HepG2 (cell line): Measurements from ENCODE around the gene CDNF. TPM values are rescaled to one million over a fixed set of nuclear protein-coding genes. Genes with fewer than 3 reads are reported as not detected.

Source experiments
- ATAC-seq: fragments of 200-7000 bp; cut with Tn5 transposase; 3 replicates; pipeline ENCODE4 v1.9.1; 2020; ENCODE audit warnings: mild to moderate bottlenecking, moderate library complexity
- BruUV-seq: library from RNA; stranded (reverse); fragments of 400-500 nt; replicated peaks from 2 replicates; lab custom pipeline; 2021; lab: Mats Ljungman, UMichigan
- CTCF ChIA-PET: fragments of 300-600 bp; formaldehyde crosslinking; extraction: SDS; loops from one replicate; lab custom pipeline; 2021; ENCODE audit warnings: low total read pairs, inconsistent platforms, low intra/inter-chr PET ratio; lab: Yijun Ruan, JAX
- POLR2A ChIA-PET: fragments of 350-600 bp; sonication (Branson Sonifier 250); formaldehyde crosslinking; loops from one replicate; lab custom pipeline; 2020; ENCODE audit warnings: antibody characterized with exemption, inconsistent platforms; lab: Yijun Ruan, JAX
- DNase-seq: peaks from one replicate; pipeline ENCODE4 v3.0.0-alpha.2; 2015; ENCODE audit warnings: low spot score
- FAIRE-seq: peaks from 3 replicates; lab custom pipeline; 2011; peaks lifted over from hg19 to GRCh38; lab: Jason Lieb, UNC
- H2AFZ ChIP-seq: one replicate; pipeline ENCODE4 v1.6.1; 2011; ENCODE audit warnings: low read length, inconsistent platforms
- H3K27ac ChIP-seq: fragments of 300-600 bp; 3 replicates; pipeline ENCODE4 v1.8.0; 2011; ENCODE audit warnings: mixed run types, mild to moderate bottlenecking, mixed read lengths, low read length, inconsistent platforms; ENCODE audit not compliant: insufficient read depth; ENCODE audit errors: extremely low read length
- H3K27me3 ChIP-seq, 2 experiments: fragments of 200-600 bp in 1 of 2; 2 replicates in 1 of 2; 3 replicates in 1 of 2; pipeline versions ENCODE4 v1.6.0 to v1.8.0; 2011; ENCODE audit warnings: low read length in 2 of 2, mild to moderate bottlenecking in 2 of 2, moderate library complexity in 2 of 2, inconsistent platforms in 1 of 2; ENCODE audit not compliant: insufficient read depth in 2 of 2, control insufficient read depth in 1 of 2
- H3K36me3 ChIP-seq, 2 experiments: fragments of 200-600 bp in 1 of 2; replicated peaks in 1 of 2; 2 replicates in 1 of 2; 3 replicates in 1 of 2; pipeline versions ENCODE4 v1.5.1 to v1.8.0; 2011; ENCODE audit warnings: low read length in 2 of 2, inconsistent platforms in 1 of 2; ENCODE audit not compliant: insufficient read depth in 2 of 2, control insufficient read depth in 1 of 2
- H3K4me1 ChIP-seq: 2 replicates; pipeline ENCODE4 v1.5.1; 2012; ENCODE audit warnings: low read length, inconsistent platforms; ENCODE audit not compliant: insufficient read depth
- H3K4me2 ChIP-seq: 2 replicates; pipeline ENCODE4 v1.6.0; 2011; ENCODE audit warnings: low read depth, low read length, inconsistent platforms
- H3K4me3 ChIP-seq, 3 experiments: fragments of 200-600 bp in 1 of 3; sonication (generic), shearing (Covaris generic) in 1 of 3; replicated peaks in 1 of 3; 2 replicates each; pipeline ENCODE4 v1.5.1; 2011 to 2016; ENCODE audit warnings: low read length in 3 of 3, inconsistent platforms in 2 of 3, low read depth in 2 of 3, mild to moderate bottlenecking in 2 of 3, control low read depth in 1 of 3, mixed read lengths in 1 of 3; ENCODE audit not compliant: insufficient read depth in 1 of 3
- H3K79me2 ChIP-seq: one replicate; pipeline ENCODE4 v1.6.1; 2011; ENCODE audit warnings: low read length, inconsistent platforms; ENCODE audit not compliant: insufficient read depth
- H3K9ac ChIP-seq: 2 replicates; pipeline ENCODE4 v1.6.0; 2011; ENCODE audit warnings: mild to moderate bottlenecking, low read depth, low read length, inconsistent platforms; ENCODE audit not compliant: insufficient read depth
- H3K9me3 ChIP-seq: 2 replicates; pipeline ENCODE4 v1.5.1; 2012; ENCODE audit warnings: mild to moderate bottlenecking, low read length
- H4K20me1 ChIP-seq: 2 replicates; pipeline ENCODE4 v1.6.0; 2011; ENCODE audit warnings: inconsistent platforms, mild to moderate bottlenecking, low read length, moderate library complexity; ENCODE audit not compliant: insufficient read depth
- CSRNP2 ChIP-seq: sonication (generic); formaldehyde crosslinking; conservative IDR thresholded peaks from 2 replicates; pipeline ENCODE4 v1.8.0; 2022; ENCODE audit warnings: low read depth, missing genetic modification reagents
- CTCF ChIP-seq: sonication (generic); formaldehyde crosslinking; IDR thresholded peaks from 2 replicates; pipeline ENCODE4 v1.5.0; 2020; ENCODE audit warnings: mild to moderate bottlenecking, missing genetic modification reagents, moderate library complexity
- ESRRA ChIP-seq: sonication (generic); formaldehyde crosslinking; IDR thresholded peaks from 2 replicates; pipeline ENCODE4 v1.5.1; 2020; ENCODE audit warnings: mild to moderate bottlenecking, low read depth, missing genetic modification reagents
- MTF1 ChIP-seq: sonication (generic); formaldehyde crosslinking; IDR thresholded peaks from 2 replicates; pipeline ENCODE4 v1.5.0; 2020; ENCODE audit warnings: missing genetic modification reagents
- NBN ChIP-seq: fragments of 450-650 bp; conservative IDR thresholded peaks from 2 replicates; pipeline ENCODE4 v1.6.1; 2017
- TBL1XR1 ChIP-seq: fragments of 150-350 bp; IDR thresholded peaks from 2 replicates; pipeline ENCODE4 v1.6.1; 2014; ENCODE audit warnings: borderline replicate concordance, low read length; ENCODE audit not compliant: partially characterized antibody
- TFDP1 ChIP-seq: IDR thresholded peaks from 2 replicates; pipeline ENCODE4 v1.6.1; 2016; ENCODE audit warnings: missing compliant biosample characterization, missing genetic modification reagents, borderline replicate concordance
- ZMAT5 ChIP-seq: sonication (generic); formaldehyde crosslinking; IDR thresholded peaks from 2 replicates; pipeline ENCODE4 v1.5.0; 2020; ENCODE audit warnings: mild to moderate bottlenecking, low read depth, missing genetic modification reagents, borderline replicate concordance
- ZNF431 ChIP-seq: sonication (generic); formaldehyde crosslinking; IDR thresholded peaks from 2 replicates; pipeline ENCODE4 v1.9.0; 2022; ENCODE audit warnings: missing genetic modification reagents, low read depth, mild to moderate bottlenecking, borderline replicate concordance
- ZNF484 ChIP-seq: sonication (generic); formaldehyde crosslinking; IDR thresholded peaks from 2 replicates; pipeline ENCODE4 v1.5.1; 2020; ENCODE audit warnings: mild to moderate bottlenecking, low read depth, missing genetic modification reagents, borderline replicate concordance
- ZNF503 ChIP-seq: sonication (generic); formaldehyde crosslinking; IDR thresholded peaks from 2 replicates; pipeline ENCODE4 v1.4.0; 2020; ENCODE audit warnings: missing genetic modification reagents
- WGBS: methylation state at CpG from one replicate; pipeline ENCODE4 v1.1.6; 2017; ENCODE audit warnings: low lambda C conversion rate; 5-methylcytosine and 5-hydroxymethylcytosine counted together
- in situ Hi-C: cut with HindIII; loops from 2 replicates; pipeline ENCODE4 v1.10.0; 2017; ENCODE audit warnings: low pct_unique_long_range_greater_than_20kb; ENCODE audit not compliant: extremely low pct_ligation_motif_present
- intact Hi-C: fragments of 100-400 bp; cut with micrococcal nuclease; formaldehyde crosslinking; loops from one replicate; pipeline ENCODE4 v1.10.0; 2022; ENCODE audit not compliant: unreplicated experiment
- polyA plus RNA-seq, 8 experiments: library from polyadenylated mRNA; depleted of rRNA in 3 of 8; stranded (reverse) in 7 of 8; unstranded in 1 of 8; fragments of >200 nt; fragmentation: Illumina TruSeq in 4 of 8; extraction: Trizol in 4 of 8; gene quantifications; 2 replicates each; pipeline versions ENCODE4 v1.2.1 to v1.2.3, GENCODE V29; 2011 to 2016; ENCODE audit warnings: low read depth in 4 of 8, missing spikeins in 1 of 8, mixed read lengths in 1 of 8; ENCODE audit not compliant: insufficient read depth in 1 of 8
- total RNA-seq, 5 experiments: library from RNA; depleted of rRNA; stranded (reverse); fragments of >200 nt; fragmentation: Illumina TruSeq; extraction: Trizol; gene quantifications; 2 replicates each; pipeline ENCODE4 v1.2.3, GENCODE V29; 2016; ENCODE audit warnings: low read depth in 1 of 5

Gene CDNF
- total and polyA plus RNA-seq, 2 of the 13 experiments (the other 11 are each of a cell fraction or from before 2014, with no cell fraction given), result 0.29 to 0.33 TPM

GRCh38 chr10:14822879-14823755 lies 14.7 kb downstream of the CDNF start:
- POLR2A ChIA-PET, result no interaction called here
- Histone ChIP-seq H3K27me3 (peaks cover 0 to 1% of the 10 kb centered on the region in 2 experiments; a peak in 1 of 5 replicates), H3K79me2 (no peaks in the 10 kb centered on the region), H3K27ac (no peak overlapping the region), H3K9ac (no peak overlapping the region), H3K4me2 (no peak overlapping the region), H4K20me1 (no peaks in the 10 kb centered on the region), H3K4me3 (no peak overlapping the region), H3K4me1 (no peaks in the 10 kb centered on the region), H3K36me3 (no peaks in the 10 kb centered on the region), H2AFZ (no peak overlapping the region), H3K9me3 (no peaks in the 10 kb centered on the region)
- in situ Hi-C loops, result loop anchor here (5.0 to 25.0 kb wide), 2 partner anchors 326 to 636 kb away; no protein-coding TSS in a partner anchor
- peak; percentile 18 for FAIRE-seq
- WGBS, result 20% methylated on average over 3 of the region's 3 CpGs
- no TSS peak for BruUV-seq
- CTCF ChIA-PET, result interaction anchor here (1.9 to 2.4 kb wide), 2 partner anchors 286 to 324 kb away, joined by 13 to 16 read pairs; no protein-coding TSS in a partner anchor
- DNase-seq, result peak; percentile 12
- ATAC-seq, result peak; percentile 44; the same call in 1 of the 3 replicates
- intact Hi-C loops, result loop anchor here (1.0 kb wide), 2 partner anchors 287 to 324 kb away; no protein-coding TSS in a partner anchor
- TF ChIP-seq CSRNP2 (CRISPR knock-in tag) (no peak), ESRRA (no peak), ZNF431 (CRISPR knock-in tag) (no peak), CTCF (peak; percentile 55), TFDP1 (CRISPR knock-in tag) (no peak), ZMAT5 (CRISPR knock-in tag) (no peak), MTF1 (CRISPR knock-in tag) (no peak), TBL1XR1 (no peak), ZNF484 (no peak), ZNF503 (CRISPR knock-in tag) (no peak), NBN (no peak)
